Measurements from ENCODE around the gene GAL3ST1. TPM values are rescaled to one million over a fixed set of nuclear protein-coding genes. Genes with fewer than 3 reads are reported as not detected.
A peak's percentile ranks its signal among the peaks of the same experiment; 100 is the strongest.

GAL3ST1 gene
- total RNA-seq, 1 donor from 2014 or later, result 3.0 TPM

DNA sequence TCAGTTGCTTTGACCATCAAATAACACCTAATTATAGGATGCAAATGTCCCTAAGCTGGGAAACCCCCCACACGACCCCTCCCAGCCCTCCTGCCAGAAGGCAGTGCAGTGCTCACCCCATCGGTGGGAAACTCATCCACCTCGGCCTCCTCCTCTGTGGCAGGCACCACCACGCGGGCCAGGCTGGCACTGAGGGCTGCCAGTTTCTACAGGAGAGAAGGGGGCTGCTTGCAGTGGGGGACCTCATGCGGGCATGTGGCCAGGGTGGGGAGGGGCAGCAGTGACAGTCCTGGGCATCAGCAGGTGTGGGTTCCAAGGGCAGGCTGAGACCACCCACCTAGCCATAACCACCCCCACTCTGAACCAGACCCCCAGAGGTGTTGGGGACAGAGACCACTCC is 6.4 kb upstream of the GAL3ST1 start:
- H3K27ac Mint-ChIP-seq (ENCODE audit: unreplicated experiment), result no peak overlapping the region
- H3K4me3 Mint-ChIP-seq (ENCODE audit: unreplicated experiment), result no peak overlapping the region
- peaks cover 19% of the 10 kb centered on the region for H3K4me1 Mint-ChIP-seq (ENCODE audit: unreplicated experiment)
- TF ChIP-seq, protein P1, sequence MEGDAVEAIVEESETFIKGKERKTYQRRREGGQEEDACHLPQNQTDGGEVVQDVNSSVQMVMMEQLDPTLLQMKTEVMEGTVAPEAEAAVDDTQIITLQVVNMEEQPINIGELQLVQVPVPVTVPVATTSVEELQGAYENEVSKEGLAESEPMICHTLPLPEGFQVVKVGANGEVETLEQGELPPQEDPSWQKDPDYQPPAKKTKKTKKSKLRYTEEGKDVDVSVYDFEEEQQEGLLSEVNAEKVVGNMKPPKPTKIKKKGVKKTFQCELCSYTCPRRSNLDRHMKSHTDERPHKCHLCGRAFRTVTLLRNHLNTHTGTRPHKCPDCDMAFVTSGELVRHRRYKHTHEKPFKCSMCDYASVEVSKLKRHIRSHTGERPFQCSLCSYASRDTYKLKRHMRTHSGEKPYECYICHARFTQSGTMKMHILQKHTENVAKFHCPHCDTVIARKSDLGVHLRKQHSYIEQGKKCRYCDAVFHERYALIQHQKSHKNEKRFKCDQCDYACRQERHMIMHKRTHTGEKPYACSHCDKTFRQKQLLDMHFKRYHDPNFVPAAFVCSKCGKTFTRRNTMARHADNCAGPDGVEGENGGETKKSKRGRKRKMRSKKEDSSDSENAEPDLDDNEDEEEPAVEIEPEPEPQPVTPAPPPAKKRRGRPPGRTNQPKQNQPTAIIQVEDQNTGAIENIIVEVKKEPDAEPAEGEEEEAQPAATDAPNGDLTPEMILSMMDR (IDR thresholded peaks at IDR 0.05; ENCODE audit: unreplicated experiment), result no peak
- no peak for DNase-seq (ENCODE audit: low spot score)
- H3K27me3 Mint-ChIP-seq (ENCODE audit: unreplicated experiment), result peaks cover 3% of the 10 kb centered on the region
- H3K9me3 Mint-ChIP-seq (ENCODE audit: unreplicated experiment), result no peaks in the 10 kb centered on the region
- H3K36me3 Mint-ChIP-seq (ENCODE audit: low read depth, unreplicated experiment), result peaks cover 36% of the 10 kb centered on the region

DNA sequence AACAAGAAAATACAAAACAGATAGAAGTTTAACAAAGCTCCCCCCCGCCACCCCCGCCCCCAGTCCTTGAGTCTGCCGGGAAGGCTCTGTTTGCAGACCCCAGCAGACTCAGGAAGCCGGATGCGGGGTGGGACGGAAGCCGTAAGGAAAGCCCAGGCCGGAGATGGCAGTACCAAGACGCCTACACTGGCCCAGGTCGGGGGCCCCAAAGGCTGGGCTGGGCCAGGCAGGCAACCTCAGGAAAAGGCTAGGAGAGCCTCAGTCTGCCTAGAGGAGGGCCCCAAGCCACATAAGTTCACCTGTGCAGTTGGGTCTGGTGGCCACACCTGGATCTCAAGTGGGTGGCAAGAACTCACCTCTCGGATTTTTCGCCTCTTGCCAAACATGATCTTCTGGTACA is 4.0 kb upstream of the GAL3ST1 start:
- peak overlapping the region; percentile 37 for H3K4me3 Mint-ChIP-seq (ENCODE audit: unreplicated experiment)
- H3K36me3 Mint-ChIP-seq (ENCODE audit: low read depth, unreplicated experiment), result peaks cover 30% of the 10 kb centered on the region
- H3K9me3 Mint-ChIP-seq (ENCODE audit: unreplicated experiment), result no peaks in the 10 kb centered on the region
- TF ChIP-seq, protein P1 (IDR thresholded peaks at IDR 0.05; ENCODE audit: unreplicated experiment), result no peak
- H3K27me3 Mint-ChIP-seq (ENCODE audit: unreplicated experiment), result peaks cover 8% of the 10 kb centered on the region
- no peak for DNase-seq (ENCODE audit: low spot score)
- H3K27ac Mint-ChIP-seq (ENCODE audit: unreplicated experiment), result no peak overlapping the region
- peaks cover 14% of the 10 kb centered on the region for H3K4me1 Mint-ChIP-seq (ENCODE audit: unreplicated experiment)

DNA sequence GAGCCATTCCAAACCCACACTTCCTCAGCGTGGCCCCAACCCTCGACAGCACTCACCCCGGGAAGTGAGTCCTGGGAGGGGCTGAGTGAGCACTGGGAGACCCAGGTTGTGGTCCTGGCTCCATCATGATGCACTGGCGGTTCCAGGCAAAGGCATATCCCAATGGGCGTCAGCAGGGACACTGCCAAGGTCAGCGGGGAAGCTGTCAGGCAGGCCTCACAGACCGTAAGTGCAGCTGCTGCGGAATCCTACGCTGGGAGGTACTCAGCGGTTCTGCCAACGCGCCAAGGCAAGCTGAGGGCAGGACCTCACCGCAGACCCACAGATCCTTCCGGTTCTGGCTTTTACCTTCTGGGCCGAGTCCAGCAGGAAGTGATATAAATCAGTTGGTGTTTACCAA is 1.4 kb upstream of the GAL3ST1 start:
- no peak for DNase-seq (ENCODE audit: low spot score)
- Mint-ChIP-seq H3K9me3 (ENCODE audit: unreplicated experiment) (no peaks in the 10 kb centered on the region), H3K27me3 (ENCODE audit: unreplicated experiment) (peaks cover 9% of the 10 kb centered on the region), H3K27ac (ENCODE audit: unreplicated experiment) (no peak overlapping the region), H3K36me3 (ENCODE audit: low read depth, unreplicated experiment) (peaks cover 30% of the 10 kb centered on the region), H3K4me3 (ENCODE audit: unreplicated experiment) (no peak overlapping the region), H3K4me1 (ENCODE audit: unreplicated experiment) (peaks cover 2% of the 10 kb centered on the region)
- TF ChIP-seq, protein P1 (IDR thresholded peaks at IDR 0.05; ENCODE audit: unreplicated experiment), result no peak

DNA sequence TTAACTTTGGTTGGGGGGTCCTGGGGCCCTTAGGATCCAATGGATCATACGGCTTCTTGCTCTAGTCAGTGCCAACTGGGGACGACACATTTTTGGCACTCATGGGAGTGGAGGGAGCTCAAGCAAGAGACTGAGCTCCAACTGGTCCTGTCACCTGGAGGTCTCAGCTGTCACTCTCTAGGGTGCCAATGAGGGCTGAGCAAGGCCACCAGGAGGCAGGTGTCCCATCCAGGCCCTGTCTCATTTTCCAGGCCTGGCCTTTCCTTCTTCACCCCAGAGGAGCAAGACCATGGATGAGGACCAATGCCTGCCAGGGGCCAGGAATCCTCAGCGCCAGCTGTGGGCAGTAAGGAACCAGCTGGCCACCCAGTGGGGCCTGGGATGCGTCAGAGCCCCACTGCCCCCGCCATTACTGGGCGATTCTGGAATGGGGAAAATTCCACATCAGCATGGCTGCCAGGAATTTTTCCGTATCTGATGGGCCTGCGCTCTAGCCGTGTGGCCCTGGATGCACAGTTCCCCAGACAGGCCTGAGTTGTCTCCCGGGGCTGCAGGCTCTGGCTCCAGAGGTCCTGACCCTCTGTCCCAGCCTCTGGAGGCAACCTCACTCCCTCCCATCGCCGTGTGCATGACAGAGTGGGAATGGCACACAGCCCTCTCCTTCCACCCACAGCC is 669 bp upstream of the GAL3ST1 start:
- Mint-ChIP-seq H3K4me1 (ENCODE audit: unreplicated experiment) (peaks cover 2% of the 10 kb centered on the region), H3K4me3 (ENCODE audit: unreplicated experiment) (peak overlapping the region; percentile 86), H3K27ac (ENCODE audit: unreplicated experiment) (no peak overlapping the region), H3K9me3 (ENCODE audit: unreplicated experiment) (no peaks in the 10 kb centered on the region), H3K27me3 (ENCODE audit: unreplicated experiment) (peaks cover 9% of the 10 kb centered on the region), H3K36me3 (ENCODE audit: low read depth, unreplicated experiment) (peaks cover 24% of the 10 kb centered on the region)
- DNase-seq (ENCODE audit: low spot score), result no peak
- TF ChIP-seq, protein P1 (IDR thresholded peaks at IDR 0.05; ENCODE audit: unreplicated experiment), result no peak

DNA sequence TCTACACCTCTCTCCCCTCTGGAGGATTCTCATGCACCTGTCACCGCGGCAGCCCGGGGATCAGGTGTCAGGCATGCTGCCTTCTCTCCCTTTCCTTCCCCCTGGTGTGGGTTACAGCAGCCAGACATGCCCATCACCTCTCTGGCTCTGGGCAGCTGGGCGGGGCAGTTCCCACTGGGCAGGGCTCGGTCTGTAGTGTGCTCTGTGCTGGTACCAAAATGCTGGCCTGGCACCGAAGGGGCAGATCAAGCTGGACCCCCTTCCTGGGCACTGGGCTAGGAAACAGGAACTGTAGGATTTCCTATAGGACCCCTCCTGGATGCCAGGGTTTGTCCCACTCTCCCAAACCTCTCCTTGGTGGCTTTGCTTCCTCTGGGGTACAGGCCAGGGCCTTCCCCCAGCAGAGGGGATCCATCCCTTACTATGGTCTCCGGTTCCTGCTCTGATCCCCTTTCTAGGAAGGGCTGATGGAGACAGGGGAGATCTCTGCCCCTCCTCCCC is 821 bp downstream of the GAL3ST1 start:
- H3K27me3 Mint-ChIP-seq (ENCODE audit: unreplicated experiment), result peaks cover 9% of the 10 kb centered on the region
- peaks cover 11% of the 10 kb centered on the region for H3K36me3 Mint-ChIP-seq (ENCODE audit: low read depth, unreplicated experiment)
- no peak overlapping the region for H3K27ac Mint-ChIP-seq (ENCODE audit: unreplicated experiment)
- DNase-seq (ENCODE audit: low spot score), result no peak
- no peak overlapping the region for H3K4me3 Mint-ChIP-seq (ENCODE audit: unreplicated experiment)
- no peaks in the 10 kb centered on the region for H3K9me3 Mint-ChIP-seq (ENCODE audit: unreplicated experiment)
- TF ChIP-seq, protein P1 (IDR thresholded peaks at IDR 0.05; ENCODE audit: unreplicated experiment), result no peak
- H3K4me1 Mint-ChIP-seq (ENCODE audit: unreplicated experiment), result no peaks in the 10 kb centered on the region
